Heart left ventricle (tissue), 16 donors: ENCODE measurements around the gene FOXO6. TPM values are rescaled to one million over a fixed set of nuclear protein-coding genes. Genes with fewer than 3 reads are reported as not detected.
A peak's percentile ranks its signal among the peaks of the same experiment; 100 is the strongest.

Experiments used
- ATAC-seq, 4 donors: fragments of 200-7000 bp; cut with Tn5 transposase; one replicate each; pipeline ENCODE4 v1.9.1; 2020 to 2022; ENCODE audit warnings: moderate library complexity in 4 of 4, mild to moderate bottlenecking in 3 of 4, moderate number of reproducible peaks in 1 of 4
- DNase-seq, 5 donors: peaks; one replicate each; pipeline ENCODE4 v3.0.0-alpha.2; 2020
- H3K27ac ChIP-seq, 12 donors: fragments of 200-600 bp; sonication (generic) in 4 of 12; one replicate each; pipeline versions ENCODE4 v1.5.0 to v1.8.0; 2016 to 2022; ENCODE audit warnings: mild to moderate bottlenecking in 2 of 12
- H3K27me3 ChIP-seq, 9 donors: fragments of 200-600 bp; sonication (generic) in 2 of 9; one replicate each; pipeline versions ENCODE4 v1.5.1 to v1.8.0; 2016 to 2022; ENCODE audit warnings: mild to moderate bottlenecking in 3 of 9
- H3K36me3 ChIP-seq, 9 donors: fragments of 200-600 bp; sonication (generic) in 2 of 9; one replicate each; pipeline versions ENCODE4 v1.5.0 to v1.8.0; 2018 to 2022; ENCODE audit warnings: mild to moderate bottlenecking in 2 of 9
- H3K4me1 ChIP-seq, 12 donors: fragments of 200-600 bp; sonication (generic) in 4 of 12; one replicate each; pipeline versions ENCODE4 v1.5.0 to v1.8.0; 2016 to 2022; ENCODE audit warnings: mild to moderate bottlenecking in 3 of 12
- H3K4me3 ChIP-seq, 12 donors: fragments of 200-600 bp; sonication (generic) in 4 of 12; one replicate each; pipeline versions ENCODE4 v1.5.0 to v1.8.0; 2017 to 2022; ENCODE audit warnings: mild to moderate bottlenecking in 9 of 12, moderate library complexity in 4 of 12
- H3K9me3 ChIP-seq, 12 donors: fragments of 200-600 bp; sonication (generic) in 4 of 12; one replicate each; pipeline versions ENCODE4 v1.5.0 to v1.8.0; 2016 to 2022; ENCODE audit warnings: mild to moderate bottlenecking in 1 of 12
- CTCF ChIP-seq, 12 donors: fragments of 200-600 bp; sonication (generic) in 4 of 12; IDR thresholded peaks; one replicate each; pipeline versions ENCODE4 v1.5.0 to v1.8.0; 2018 to 2022; ENCODE audit warnings: antibody characterized with exemption in 12 of 12, mild to moderate bottlenecking in 5 of 12
- POLR2A ChIP-seq, 2 donors: fragments of 450-650 bp; IDR thresholded peaks; one replicate each; pipeline ENCODE4 v1.6.1; 2017; ENCODE audit warnings: antibody characterized with exemption in 2 of 2, mild to moderate bottlenecking in 2 of 2, moderate library complexity in 2 of 2
- WGBS, 4 donors: extraction: QIAGEN DNeasy Blood & Tissue Kit in 2 of 4; methylation state at CpG; one replicate each; pipeline versions ENCODE4 v1.1.5 to v1.1.7; 2013 to 2018; 5-methylcytosine and 5-hydroxymethylcytosine counted together
- intact Hi-C, 10 donors: fragments of 100-400 bp; cut with DNase I; formaldehyde crosslinking; loops; one replicate each; pipeline versions ENCODE4 v1.11.1 to v1.14.2; 2022
- long read RNA-seq, 3 donors: library from polyadenylated mRNA; unstranded; transcript quantifications; one replicate each; pipeline ENCODE4 v2.0.0, GENCODE V29; 2020 to 2021
- polyA plus RNA-seq, 2 donors: library from polyadenylated mRNA; stranded (reverse); fragments of 200-250 nt; gene quantifications; one replicate each; pipeline ENCODE4 v1.2.3, GENCODE V29; 2013
- total RNA-seq, 9 donors: library from RNA; depleted of rRNA in 2 of 9; stranded (reverse); fragments of >200 nt in 2 of 9; fragmentation: NEBNext Ultra II Directional in 3 of 9; extraction: Animal tissue kit (Norgen Biotek cat#: 25700) in 3 of 9; gene quantifications; one replicate each; pipeline versions ENCODE4 v1.1.0 to v1.2.4, GENCODE V29; 2016 to 2023
- donor health status: ischemic (EF 13 %, LVEDD 7.1; RV severe dilation, severe dysfunction).
- donor health status: healthy with polysubstance abuse.
- donor health status: DM: no; HTN: yes; CAD: no.
- donor health status: DM: no; HTN: no; CAD: no.
- donor health status: ischemic (EF 25% LVEDD 6.9; RV normal size, moderate dysfunction).
- donor health status: ischemic (EF 25% LVEDD 5.7; RV mildly dilated, moderate dysfunction).
- donor health status: healthy.
- donor health status: DM: yes; HTN: yes; CAD: no.
- donor health status: ischemic (EF 35%, LVEDD 5.7; RV mildly dilated, moderate dysfunction).
- donor health status: nonischemic (EF 11% LVEDD 7.7; RV severe dilation, severe dysfunction).
- donor health status: DM: yes; HTN: yes; CAD: no.
- donor health status: PGD.
- donor health status: ischemic (EF 29% LVEDD 5.4; RV normal size, mild dysfunction).
- donor health status: nonischemic (EF 23%, LVEDD 6.1; RV moderate dilation, normal function).

The FOXO6 gene
- total RNA-seq (1 to 10 TPM in 8 of 9 donors, under 1 TPM in 1; 0.69 to 4.8 (median 1.4) TPM), polyA plus RNA-seq (under 1 TPM; 0.71 to 0.99 TPM)
- long read RNA-seq, donor 1, partial matches to known transcripts = 0 of 1 reads
- long read RNA-seq, donor 1, other reads (novel, unspliced or antisense) = 1 of 1 reads
- long read RNA-seq, donor 2 = 0 reads
- long read RNA-seq, donor 3 = 0 reads

- peak within 1 kb of the TSS; percentile 50 to 80 (median 69) for H3K4me3 ChIP-seq
- peaks cover 0 to 66% (median 40%) of the 10 kb centered on the region in 12 donors for H3K4me1 ChIP-seq
- 3 to 13% (median 4%) methylated on average over 14 to 63 of the region's 63 CpGs for WGBS, 4 donors
- DNase-seq (peak; percentile 98 to 100 (median 99)), ATAC-seq (peak; percentile 93 to 95 (median 94))
- H3K36me3 ChIP-seq = no peaks in the 10 kb centered on the region
- TF ChIP-seq POLR2A (IDR thresholded peaks at IDR 0.05) (peak in 1 of 2 donors; percentile 10), CTCF (IDR thresholded peaks at IDR 0.05) (peak; percentile 25 to 75 (median 61))
- no peaks in the 10 kb centered on the region for H3K9me3 ChIP-seq
- peak within 1 kb of the TSS in 9 of 12 donors; percentile 33 to 66 (median 42) for H3K27ac ChIP-seq
- intact Hi-C loops = loop anchor here in 6 of 10 donors (1.0 to 10.0 kb wide), 4 partner anchors 26 to 56 kb away; no protein-coding TSS in a partner anchor
- peaks cover 0 to 41% (median 0%) of the 10 kb centered on the region in 9 donors for H3K27me3 ChIP-seq
Observed at GRCh38 chr1:41360786-41361494, at the start of gene FOXO6. FOXO6 (plus strand) TSS chr1:41361434.

GRCh38 chr1:41312991-41313645 is 48.1 kb upstream of the FOXO6 start:
- H3K4me1 ChIP-seq = peaks cover 0 to 7% (median 0%) of the 10 kb centered on the region in 12 donors
- H3K4me3 ChIP-seq = no peak overlapping the region
- intact Hi-C loops = no loop called here
- WGBS, 4 donors = 81 to 88% (median 86%) methylated on average over 4 of the region's 4 CpGs
- peak overlapping the region in 2 of 12 donors; percentile 12 to 13 for H3K27ac ChIP-seq
- no peak for TF ChIP-seq CTCF (IDR thresholded peaks at IDR 0.05)
- no peak for TF ChIP-seq POLR2A (IDR thresholded peaks at IDR 0.05)
- no peak for DNase-seq
- H3K27me3 ChIP-seq = no peaks in the 10 kb centered on the region
- peaks cover 0 to 1% (median 0%) of the 10 kb centered on the region in 12 donors for H3K9me3 ChIP-seq
- H3K36me3 ChIP-seq = no peaks in the 10 kb centered on the region
- peak in 3 of 4 donors; percentile 62 to 86 (median 65) for ATAC-seq

- Histone ChIP-seq H3K27me3 (no peaks in the 10 kb centered on the region), H3K4me3 (no peak overlapping the region), H3K9me3 (no peaks in the 10 kb centered on the region), H3K27ac (peak overlapping the region in 2 of 12 donors; percentile 12 to 13), H3K36me3 (no peaks in the 10 kb centered on the region), H3K4me1 (peaks cover 0 to 7% (median 0%) of the 10 kb centered on the region in 12 donors)
- DNase-seq (no peak), ATAC-seq (peak in 3 of 4 donors; percentile 23 to 69 (median 45))
- TF ChIP-seq POLR2A (IDR thresholded peaks at IDR 0.05) (no peak), CTCF (IDR thresholded peaks at IDR 0.05) (peak; percentile 24 to 64 (median 44))
- intact Hi-C loops = no loop called here
- 58 to 69% (median 63%) methylated on average over 6 to 7 of the region's 7 CpGs for WGBS, 4 donors
Observed at GRCh38 chr1:41313661-41314131, 47.5 kb upstream of the FOXO6 start.
